Sigmoid colon (tissue), 4 donors: ENCODE measurements around the gene ASPHD2.

Experiments used
- EP300 ChIP-seq, 4 donors: sonication (generic); formaldehyde crosslinking; IDR thresholded peaks; one replicate each; pipeline ENCODE4 v1.6.1; 2017; ENCODE audit warnings: antibody characterized with exemption in 4 of 4
- POLR2A ChIP-seq, 2 donors: fragments of 450-650 bp; IDR thresholded peaks; one replicate each; pipeline ENCODE4 v1.6.1; 2016; ENCODE audit warnings: antibody characterized with exemption in 2 of 2, mild to moderate bottlenecking in 2 of 2, moderate library complexity in 2 of 2
- POLR2AphosphoS5 ChIP-seq, 4 donors: sonication (generic); formaldehyde crosslinking; IDR thresholded peaks; one replicate each; pipeline ENCODE4 v1.6.1; 2017; ENCODE audit warnings: antibody characterized with exemption in 4 of 4
- TF ChIP-seq, protein P1 (sequence below), 4 experiments: fragments of 450-650 bp in 3 of 4; fragments of 200-600 bp in 1 of 4; IDR thresholded peaks; one replicate each; pipeline ENCODE4 v1.5.1; 2016 to 2019; ENCODE audit warnings: antibody characterized with exemption in 4 of 4, mild to moderate bottlenecking in 3 of 4, moderate library complexity in 2 of 4

DNA sequence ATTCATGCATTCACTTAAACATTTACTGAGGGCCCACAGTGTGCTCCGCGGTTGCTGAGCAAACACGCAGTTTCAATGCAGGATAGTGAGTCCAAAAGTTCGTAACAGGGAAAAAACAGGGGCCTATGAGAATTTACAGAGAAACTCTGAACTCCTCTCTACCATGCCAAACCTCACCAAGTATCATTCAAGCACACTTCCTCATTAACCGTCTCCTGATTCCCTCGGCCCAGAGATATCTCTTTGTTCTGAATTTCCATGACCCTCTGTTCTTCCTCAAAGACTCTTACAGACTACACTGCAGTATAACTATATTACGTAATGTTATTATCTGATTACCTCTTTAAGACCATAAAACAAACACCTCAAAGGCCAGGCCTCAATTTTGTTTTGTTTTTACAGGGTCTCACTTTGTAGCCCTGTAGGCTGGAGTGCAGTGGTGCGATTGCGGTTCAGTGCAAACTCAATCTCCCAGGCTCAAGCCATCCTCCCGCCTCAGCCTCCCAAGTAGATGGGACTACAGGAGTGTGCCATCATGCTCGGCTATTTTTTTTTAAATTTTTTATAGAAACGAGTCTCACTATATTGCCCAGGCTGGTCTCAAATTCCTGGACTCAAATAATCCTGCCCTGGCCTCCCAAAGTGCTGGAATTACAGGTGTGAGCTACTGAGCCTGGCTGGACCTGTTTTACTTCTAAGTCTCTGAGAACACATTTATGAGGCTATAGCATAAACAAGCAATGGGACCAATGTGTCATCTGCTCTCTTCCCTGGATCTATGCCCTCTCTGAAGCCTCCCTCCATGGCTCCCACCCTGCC is 50.9 kb downstream of the ASPHD2 start:
- TF ChIP-seq, protein P1, sequence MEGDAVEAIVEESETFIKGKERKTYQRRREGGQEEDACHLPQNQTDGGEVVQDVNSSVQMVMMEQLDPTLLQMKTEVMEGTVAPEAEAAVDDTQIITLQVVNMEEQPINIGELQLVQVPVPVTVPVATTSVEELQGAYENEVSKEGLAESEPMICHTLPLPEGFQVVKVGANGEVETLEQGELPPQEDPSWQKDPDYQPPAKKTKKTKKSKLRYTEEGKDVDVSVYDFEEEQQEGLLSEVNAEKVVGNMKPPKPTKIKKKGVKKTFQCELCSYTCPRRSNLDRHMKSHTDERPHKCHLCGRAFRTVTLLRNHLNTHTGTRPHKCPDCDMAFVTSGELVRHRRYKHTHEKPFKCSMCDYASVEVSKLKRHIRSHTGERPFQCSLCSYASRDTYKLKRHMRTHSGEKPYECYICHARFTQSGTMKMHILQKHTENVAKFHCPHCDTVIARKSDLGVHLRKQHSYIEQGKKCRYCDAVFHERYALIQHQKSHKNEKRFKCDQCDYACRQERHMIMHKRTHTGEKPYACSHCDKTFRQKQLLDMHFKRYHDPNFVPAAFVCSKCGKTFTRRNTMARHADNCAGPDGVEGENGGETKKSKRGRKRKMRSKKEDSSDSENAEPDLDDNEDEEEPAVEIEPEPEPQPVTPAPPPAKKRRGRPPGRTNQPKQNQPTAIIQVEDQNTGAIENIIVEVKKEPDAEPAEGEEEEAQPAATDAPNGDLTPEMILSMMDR (IDR thresholded peaks at IDR 0.05), result no peak
- TF ChIP-seq POLR2A (IDR thresholded peaks at IDR 0.05) (no peak), POLR2AphosphoS5 (IDR thresholded peaks at IDR 0.05) (peak in 1 of 4 donors; percentile 20), EP300 (IDR thresholded peaks at IDR 0.05) (no peak)
